Psoas muscle (tissue), 8 donors: ENCODE results near the gene RPL37A. TPM values are rescaled to one million over a fixed set of nuclear protein-coding genes. Genes with fewer than 3 reads are reported as not detected.
A peak's percentile ranks its signal among the peaks of the same experiment; 100 is the strongest.

Experiments used
- ATAC-seq, 4 donors: fragments of 200-7000 bp; cut with Tn5 transposase; one replicate each; pipeline ENCODE4 v1.9.1; 2020; ENCODE audit warnings: moderate library complexity in 3 of 4, mild to moderate bottlenecking in 2 of 4
- DNase-seq, 2 donors: peaks; one replicate each; pipeline ENCODE4 v3.0.0-alpha.2; 2020
- H3K27ac ChIP-seq: fragments of 200-600 bp; one replicate; pipeline ENCODE4 v1.8.0; 2022
- H3K27me3 ChIP-seq, 3 donors: fragments of 200-600 bp in 1 of 3; one replicate each; pipeline versions ENCODE4 v1.6.1 to v1.8.0; 2013 to 2022; ENCODE audit warnings: low read length in 2 of 3, mild to moderate bottlenecking in 2 of 3, moderate library complexity in 1 of 3; ENCODE audit not compliant: insufficient read depth in 3 of 3
- H3K36me3 ChIP-seq, 2 donors: fragments of 200-600 bp in 1 of 2; one replicate each; pipeline versions ENCODE4 v1.6.1 to v1.8.0; 2013 to 2022; ENCODE audit warnings: low read depth in 1 of 2, mild to moderate bottlenecking in 1 of 2, moderate library complexity in 1 of 2; ENCODE audit not compliant: insufficient read depth in 1 of 2
- H3K4me1 ChIP-seq: fragments of 200-600 bp; one replicate; pipeline ENCODE4 v1.8.0; 2022
- H3K4me3 ChIP-seq: fragments of 200-600 bp; one replicate; pipeline ENCODE4 v1.8.0; 2022; ENCODE audit warnings: mild to moderate bottlenecking
- H3K9me3 ChIP-seq: fragments of 200-600 bp; one replicate; pipeline ENCODE4 v1.8.0; 2022
- WGBS, 3 donors: extraction: QIAGEN DNeasy Blood & Tissue Kit; methylation state at CpG; one replicate each; pipeline versions ENCODE4 v1.1.6 to v1.1.7; 2013; 5-methylcytosine and 5-hydroxymethylcytosine counted together
- intact Hi-C, 2 donors: fragments of 100-400 bp; cut with DNase I; formaldehyde crosslinking; loops; one replicate each; pipeline versions ENCODE4 v1.11.0 to v1.14.2; 2022
- polyA plus RNA-seq, 3 donors: library from polyadenylated mRNA; stranded (reverse); fragments of 200-250 nt; gene quantifications; one replicate each; pipeline ENCODE4 v1.2.3, GENCODE V29; 2013
- total RNA-seq, 4 donors: library from RNA; stranded (reverse); fragmentation: NEBNext Ultra II Directional in 2 of 4; extraction: Animal tissue kit (Norgen Biotek cat#: 25700) in 2 of 4; gene quantifications; one replicate each; pipeline versions ENCODE4 v1.2.1 to v1.2.4, GENCODE V29; 2021 to 2023
- TF ChIP-seq, protein P1 (sequence below): fragments of 200-600 bp; IDR thresholded peaks from one replicate; pipeline ENCODE4 v1.8.0; 2022; ENCODE audit warnings: antibody characterized with exemption
- donor health status: healthy with polysubstance abuse.
- donor health status: DM: no; HTN: no; CAD: no; lungs with moderate emphysema.
- donor health status: Bipolar disorder and iron deficiency.
- donor health status: healthy.
- donor health status: DM: yes; HTN: yes; CAD: no.
- donor health status: DM: no; HTN: no; CAD: no.
- donor health status: DM: no; HTN: no; CAD: no.
- donor health status: DM: yes; HTN: yes; CAD: no.

RPL37A gene
- total and polyA plus RNA-seq, 7 donors = 2,701 to 6,936 (median 3,343) TPM

DNA sequence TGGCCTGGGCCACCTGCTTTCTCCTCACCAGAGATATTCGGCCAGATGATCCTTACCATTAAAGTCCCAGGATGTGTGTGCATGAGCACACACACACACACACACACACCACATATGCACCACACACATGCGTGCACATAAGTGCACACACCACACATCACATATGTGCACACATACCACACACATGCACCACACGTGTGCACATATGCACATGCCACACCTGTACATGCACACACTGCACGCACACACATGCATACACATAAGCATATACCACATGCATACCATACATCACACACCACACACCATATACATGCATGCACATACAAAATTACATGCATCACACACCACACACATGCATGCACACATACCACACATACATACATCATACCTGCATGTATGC lies 38.7 kb downstream of the RPL37A start:
- intact Hi-C loops = no loop called here
- no peaks in the 10 kb centered on the region for H3K9me3 ChIP-seq
- TF ChIP-seq, protein P1, sequence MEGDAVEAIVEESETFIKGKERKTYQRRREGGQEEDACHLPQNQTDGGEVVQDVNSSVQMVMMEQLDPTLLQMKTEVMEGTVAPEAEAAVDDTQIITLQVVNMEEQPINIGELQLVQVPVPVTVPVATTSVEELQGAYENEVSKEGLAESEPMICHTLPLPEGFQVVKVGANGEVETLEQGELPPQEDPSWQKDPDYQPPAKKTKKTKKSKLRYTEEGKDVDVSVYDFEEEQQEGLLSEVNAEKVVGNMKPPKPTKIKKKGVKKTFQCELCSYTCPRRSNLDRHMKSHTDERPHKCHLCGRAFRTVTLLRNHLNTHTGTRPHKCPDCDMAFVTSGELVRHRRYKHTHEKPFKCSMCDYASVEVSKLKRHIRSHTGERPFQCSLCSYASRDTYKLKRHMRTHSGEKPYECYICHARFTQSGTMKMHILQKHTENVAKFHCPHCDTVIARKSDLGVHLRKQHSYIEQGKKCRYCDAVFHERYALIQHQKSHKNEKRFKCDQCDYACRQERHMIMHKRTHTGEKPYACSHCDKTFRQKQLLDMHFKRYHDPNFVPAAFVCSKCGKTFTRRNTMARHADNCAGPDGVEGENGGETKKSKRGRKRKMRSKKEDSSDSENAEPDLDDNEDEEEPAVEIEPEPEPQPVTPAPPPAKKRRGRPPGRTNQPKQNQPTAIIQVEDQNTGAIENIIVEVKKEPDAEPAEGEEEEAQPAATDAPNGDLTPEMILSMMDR = no peak
- no peak overlapping the region for H3K27ac ChIP-seq
- no peak for DNase-seq
- H3K36me3 ChIP-seq = no peaks in the 10 kb centered on the region
- peaks cover 25% of the 10 kb centered on the region for H3K4me1 ChIP-seq
- no peak overlapping the region for H3K4me3 ChIP-seq
- H3K27me3 ChIP-seq = no peaks in the 10 kb centered on the region
- ATAC-seq = no peak
- 71 to 82% (median 73%) methylated on average over 4 of the region's 4 CpGs for WGBS, 3 donors

DNA sequence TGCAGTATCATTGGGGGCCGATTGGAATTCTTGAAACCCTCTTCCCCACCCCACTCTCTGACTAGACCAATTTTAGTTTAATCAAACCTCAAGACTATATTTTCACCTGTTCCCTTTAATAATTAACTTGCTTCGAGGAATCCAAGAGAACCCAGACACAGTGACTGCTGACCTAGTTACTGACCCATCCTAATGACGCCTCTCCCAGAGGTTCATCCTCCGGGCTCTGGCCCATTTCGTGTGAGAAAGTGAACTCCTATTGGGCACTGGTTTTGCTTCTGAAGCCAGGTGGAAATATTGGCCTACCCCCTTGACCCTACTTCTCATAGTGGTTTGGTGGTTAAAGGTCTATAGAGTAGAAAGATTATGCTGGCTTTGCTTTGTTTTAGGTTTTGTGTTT lies 39.9 kb downstream of the RPL37A start:
- H3K4me1 ChIP-seq = peaks cover 25% of the 10 kb centered on the region
- intact Hi-C loops = no loop called here
- DNase-seq = no peak

DNA sequence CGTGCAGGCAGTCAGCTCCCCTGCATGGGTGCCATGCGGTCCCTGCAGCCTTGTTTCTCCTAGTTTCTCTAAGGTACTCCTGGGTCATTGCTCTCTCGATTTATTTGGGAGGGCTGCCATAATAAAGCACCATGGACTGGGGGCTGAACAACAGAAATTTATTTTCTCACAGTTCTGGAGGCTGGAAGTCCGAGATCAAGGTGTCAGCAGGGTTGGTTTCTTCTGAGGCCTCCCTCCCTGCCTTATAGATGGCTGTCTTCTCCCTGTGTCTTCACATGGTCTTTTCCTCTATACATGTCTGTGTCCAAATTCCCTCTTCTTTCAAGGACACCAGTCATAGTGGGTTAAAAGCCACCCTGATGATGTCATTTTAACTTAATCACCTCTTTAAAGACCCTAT lies 40.5 kb downstream of the RPL37A start:
- WGBS, 3 donors = 97 to 98% (median 98%) methylated on average over 4 of the region's 4 CpGs
- Histone ChIP-seq H3K36me3 (no peaks in the 10 kb centered on the region), H3K4me3 (no peak overlapping the region), H3K9me3 (no peaks in the 10 kb centered on the region), H3K27ac (no peak overlapping the region), H3K27me3 (no peaks in the 10 kb centered on the region), H3K4me1 (peaks cover 25% of the 10 kb centered on the region)
- TF ChIP-seq, protein P1 = no peak
- no peak for ATAC-seq
- DNase-seq = no peak
- intact Hi-C loops = no loop called here

More for the DNA sequence above, 39.9 kb downstream of the RPL37A start:
- Histone ChIP-seq H3K27me3 (no peaks in the 10 kb centered on the region), H3K27ac (no peak overlapping the region), H3K9me3 (no peaks in the 10 kb centered on the region), H3K36me3 (no peaks in the 10 kb centered on the region), H3K4me3 (no peak overlapping the region)
- TF ChIP-seq, protein P1 = no peak
- WGBS, 3 donors = 81 to 93% (median 88%) methylated on average over 5 of the region's 5 CpGs
- ATAC-seq = no peak

DNA sequence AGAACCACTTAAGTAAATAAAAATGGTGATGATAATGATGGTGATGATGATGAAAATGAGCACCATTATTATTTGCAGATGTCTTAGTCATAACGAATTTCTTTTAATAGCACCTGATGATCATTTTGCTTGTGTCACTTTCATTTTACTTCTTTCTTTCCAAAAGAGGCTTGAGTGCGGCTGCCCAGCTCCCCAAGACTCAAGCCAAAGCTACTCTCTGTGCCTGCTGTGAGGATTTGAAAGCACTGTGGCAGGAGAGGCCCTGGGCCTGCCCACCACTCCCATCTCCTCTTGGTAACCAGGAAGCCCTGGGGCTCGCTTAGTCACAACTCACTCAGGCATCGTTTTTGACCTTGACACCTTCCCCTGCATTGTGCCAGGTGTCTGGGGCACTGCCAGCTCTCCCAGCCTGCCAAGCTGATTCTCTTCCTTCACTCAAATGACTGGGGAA lies 41.2 kb downstream of the RPL37A start:
- DNase-seq (peak; percentile 59 to 69), ATAC-seq (peak; percentile 72 to 80 (median 78))
- Histone ChIP-seq H3K27me3 (no peaks in the 10 kb centered on the region), H3K4me3 (no peak overlapping the region), H3K4me1 (peaks cover 25% of the 10 kb centered on the region), H3K9me3 (no peaks in the 10 kb centered on the region), H3K27ac (no peak overlapping the region), H3K36me3 (no peaks in the 10 kb centered on the region)
- TF ChIP-seq, protein P1 = no peak
- intact Hi-C loops = no loop called here
- WGBS, 3 donors = 43 to 50% (median 48%) methylated on average over 4 of the region's 4 CpGs

DNA sequence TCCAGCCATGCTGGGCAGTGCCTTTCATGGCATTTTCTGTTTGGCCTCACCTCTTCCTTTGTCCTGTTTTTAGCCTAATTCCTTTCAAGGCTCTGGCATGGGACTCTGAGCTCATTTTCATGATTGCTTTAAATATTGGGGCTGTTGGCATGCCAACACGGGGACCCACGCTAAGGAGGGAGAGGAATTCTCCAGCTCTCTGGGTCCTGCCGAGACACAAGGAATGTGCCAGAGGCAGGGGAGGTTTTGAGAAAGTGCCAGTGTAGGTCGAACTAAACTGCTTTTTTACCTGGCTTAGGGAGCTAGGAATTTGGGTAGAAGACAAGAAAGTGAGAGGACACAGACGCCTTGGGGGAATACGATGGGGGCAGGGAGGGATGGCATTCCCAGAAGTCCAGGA lies 42.3 kb downstream of the RPL37A start:
- intact Hi-C loops = no loop called here
- Histone ChIP-seq H3K9me3 (no peaks in the 10 kb centered on the region), H3K4me1 (peaks cover 21% of the 10 kb centered on the region), H3K27me3 (no peaks in the 10 kb centered on the region), H3K27ac (no peak overlapping the region), H3K4me3 (no peak overlapping the region), H3K36me3 (no peaks in the 10 kb centered on the region)
- WGBS, 3 donors = 82 to 89% (median 87%) methylated on average over 6 of the region's 6 CpGs
- DNase-seq (no peak), ATAC-seq (no peak)
- TF ChIP-seq, protein P1 = no peak
